Activated CD8-positive, alpha-beta memory T cell treated with anti-CD3 and anti-CD28 coated beads, Interleukin-2, amount 50 U/mL, for 24 hours (primary cell): ENCODE data around the gene CARM1.
A peak's percentile ranks its signal among the peaks of the same experiment; 100 is the strongest.
"Not testable (repeated sequence)": the region's sequence is repeated elsewhere in the genome, so short reads cannot be mapped to it uniquely, and the experiment has no call there.

ENCODE experiments used
- DNase-seq: peaks from one replicate; pipeline ENCODE4 v3.0.0-alpha.2; 2020; ENCODE audit errors: extremely low read depth

The CARM1 gene

GRCh38 chr19:10928563-10929401 is 57.4 kb downstream of the CARM1 start, which contains the start of the genes TIMM29 and YIPF2:
Gene TIMM29, plus strand, starts transcription at chr19:10928811. Its CDS starts 12 bp downstream, at chr19:10928823.
Gene YIPF2, minus strand, starts transcription at chr19:10928639. Its CDS starts 229 bp downstream, at chr19:10928410.
- DNase-seq = peak; percentile 93

GRCh38 chr19:10929402-10929794 is 58.0 kb downstream of the CARM1 start:
- no peak for DNase-seq

GRCh38 chr19:10935371-10936059 is 64.2 kb downstream of the CARM1 start:
- DNase-seq = no peak

GRCh38 chr19:10936661-10937084 is 65.3 kb downstream of the CARM1 start:
- no peak for DNase-seq

- DNase-seq = not testable (repeated sequence)
Measured at GRCh38 chr19:10941649-10942048, 70.3 kb downstream of the CARM1 start.

GRCh38 chr19:10943412-10943811 is 72.1 kb downstream of the CARM1 start:
- not testable (repeated sequence) for DNase-seq

- DNase-seq = no peak
Measured at GRCh38 chr19:10945264-10945663, 73.9 kb downstream of the CARM1 start.

GRCh38 chr19:10946958-10947657 is 75.8 kb downstream of the CARM1 start:
- no peak for DNase-seq

- DNase-seq = no peak
Measured at GRCh38 chr19:10952809-10953208, 81.5 kb downstream of the CARM1 start.

- DNase-seq = not testable (repeated sequence)
Measured at GRCh38 chr19:10959277-10959968, 88.1 kb downstream of the CARM1 start.

GRCh38 chr19:10960314-10961072 is 89.1 kb downstream of the CARM1 start, which contains the start of gene SMARCA4:
Gene SMARCA4, plus strand, starts transcription at chr19:10961030. Its CDS starts 23,122 bp downstream, at chr19:10984152.
- DNase-seq = peak; percentile 91

- no peak for DNase-seq
Measured at GRCh38 chr19:10961073-10961860, 89.9 kb downstream of the CARM1 start.

GRCh38 chr19:10962863-10963262 is 91.5 kb downstream of the CARM1 start:
- DNase-seq = no peak

GRCh38 chr19:10963865-10964264 is 92.5 kb downstream of the CARM1 start:
- DNase-seq = no peak

GRCh38 chr19:10964903-10965302 is 93.5 kb downstream of the CARM1 start:
- DNase-seq = no peak

GRCh38 chr19:10965398-10965797 is 94.0 kb downstream of the CARM1 start:
- DNase-seq = no peak

GRCh38 chr19:10966809-10967208 is 95.5 kb downstream of the CARM1 start:
- DNase-seq = no peak

GRCh38 chr19:10968527-10969135 is 97.3 kb downstream of the CARM1 start:
- DNase-seq = no peak

GRCh38 chr19:10971107-10971726 is 99.9 kb downstream of the CARM1 start:
- no peak for DNase-seq
